PFSK-1 (cell line): ENCODE measurements around the gene NAP1L1.

Experiments
- FOXP2 ChIP-seq: optimal IDR thresholded peaks from 2 replicates; pipeline ENCODE3; 2011; ENCODE audit warnings: borderline replicate concordance, control low read depth, inconsistent platforms; ENCODE audit not compliant: insufficient read depth; ENCODE audit errors: extremely low read length, extremely low read depth
- POLR2AphosphoS5 ChIP-seq: IDR thresholded peaks from 2 replicates; pipeline ENCODE4 v1.6.1; 2012; ENCODE audit warnings: low read depth, mild to moderate bottlenecking, control low read depth, low read length, moderate library complexity
- SIN3A ChIP-seq: IDR thresholded peaks from 2 replicates; pipeline ENCODE4 v1.6.1; 2012; ENCODE audit warnings: mild to moderate bottlenecking, low read length, moderate library complexity, borderline replicate concordance; ENCODE audit not compliant: insufficient read depth
- TAF1 ChIP-seq: IDR thresholded peaks from 2 replicates; pipeline ENCODE4 v1.6.1; 2012; ENCODE audit warnings: low read length, control low read depth, borderline replicate concordance; ENCODE audit not compliant: insufficient read depth
- TF ChIP-seq, protein P1 (sequence below), 2 experiments: IDR thresholded peaks; 2 replicates each; pipeline versions ENCODE4 v1.6.1 to v1.8.0; 2011 to 2012; ENCODE audit warnings: low read depth in 2 of 2, low read length in 2 of 2, control low read depth in 1 of 2, inconsistent platforms in 1 of 2, mild to moderate bottlenecking in 1 of 2, moderate library complexity in 1 of 2; ENCODE audit not compliant: insufficient read depth in 1 of 2

Gene NAP1L1

GRCh38 chr12:76064904-76065303 lies 19.6 kb downstream of the NAP1L1 start:
- TF ChIP-seq, protein P1, sequence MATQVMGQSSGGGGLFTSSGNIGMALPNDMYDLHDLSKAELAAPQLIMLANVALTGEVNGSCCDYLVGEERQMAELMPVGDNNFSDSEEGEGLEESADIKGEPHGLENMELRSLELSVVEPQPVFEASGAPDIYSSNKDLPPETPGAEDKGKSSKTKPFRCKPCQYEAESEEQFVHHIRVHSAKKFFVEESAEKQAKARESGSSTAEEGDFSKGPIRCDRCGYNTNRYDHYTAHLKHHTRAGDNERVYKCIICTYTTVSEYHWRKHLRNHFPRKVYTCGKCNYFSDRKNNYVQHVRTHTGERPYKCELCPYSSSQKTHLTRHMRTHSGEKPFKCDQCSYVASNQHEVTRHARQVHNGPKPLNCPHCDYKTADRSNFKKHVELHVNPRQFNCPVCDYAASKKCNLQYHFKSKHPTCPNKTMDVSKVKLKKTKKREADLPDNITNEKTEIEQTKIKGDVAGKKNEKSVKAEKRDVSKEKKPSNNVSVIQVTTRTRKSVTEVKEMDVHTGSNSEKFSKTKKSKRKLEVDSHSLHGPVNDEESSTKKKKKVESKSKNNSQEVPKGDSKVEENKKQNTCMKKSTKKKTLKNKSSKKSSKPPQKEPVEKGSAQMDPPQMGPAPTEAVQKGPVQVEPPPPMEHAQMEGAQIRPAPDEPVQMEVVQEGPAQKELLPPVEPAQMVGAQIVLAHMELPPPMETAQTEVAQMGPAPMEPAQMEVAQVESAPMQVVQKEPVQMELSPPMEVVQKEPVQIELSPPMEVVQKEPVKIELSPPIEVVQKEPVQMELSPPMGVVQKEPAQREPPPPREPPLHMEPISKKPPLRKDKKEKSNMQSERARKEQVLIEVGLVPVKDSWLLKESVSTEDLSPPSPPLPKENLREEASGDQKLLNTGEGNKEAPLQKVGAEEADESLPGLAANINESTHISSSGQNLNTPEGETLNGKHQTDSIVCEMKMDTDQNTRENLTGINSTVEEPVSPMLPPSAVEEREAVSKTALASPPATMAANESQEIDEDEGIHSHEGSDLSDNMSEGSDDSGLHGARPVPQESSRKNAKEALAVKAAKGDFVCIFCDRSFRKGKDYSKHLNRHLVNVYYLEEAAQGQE (IDR thresholded peaks at IDR 0.05; ENCODE audit: insufficient read depth in 1 of 2, low read depth in 2 of 2, low read length in 2 of 2) = no peak
- TF ChIP-seq POLR2AphosphoS5 (no peak), FOXP2 (no peak), SIN3A (no peak), TAF1 (no peak)

GRCh38 chr12:76060111-76060510 lies 24.4 kb downstream of the NAP1L1 start:
- TF ChIP-seq SIN3A (no peak), POLR2AphosphoS5 (no peak), FOXP2 (no peak), TAF1 (no peak)
- TF ChIP-seq, protein P1 (IDR thresholded peaks at IDR 0.05; ENCODE audit: insufficient read depth in 1 of 2, low read depth in 2 of 2, low read length in 2 of 2) = no peak

GRCh38 chr12:76057326-76057725 lies 27.2 kb downstream of the NAP1L1 start:
- TF ChIP-seq SIN3A (no peak), TAF1 (no peak), POLR2AphosphoS5 (no peak), FOXP2 (no peak)
- TF ChIP-seq, protein P1 (IDR thresholded peaks at IDR 0.05; ENCODE audit: insufficient read depth in 1 of 2, low read depth in 2 of 2, low read length in 2 of 2) = no peak

- no peak for TF ChIP-seq POLR2AphosphoS5
- no peak for TF ChIP-seq TAF1
- TF ChIP-seq SIN3A = no peak
- TF ChIP-seq, protein P1 (IDR thresholded peaks at IDR 0.05; ENCODE audit: insufficient read depth in 1 of 2, low read depth in 2 of 2, low read length in 2 of 2) = no peak
- TF ChIP-seq FOXP2 = no peak
Observed at GRCh38 chr12:76055393-76055792, 29.1 kb downstream of the NAP1L1 start.
